HepG2 (cell line): ENCODE data around the gene PRPF38A. TPM values are rescaled to one million over a fixed set of nuclear protein-coding genes. Genes with fewer than 3 reads are reported as not detected.

Experiments
- ATAC-seq: fragments of 200-7000 bp; cut with Tn5 transposase; 3 replicates; pipeline ENCODE4 v1.9.1; 2020; ENCODE audit warnings: mild to moderate bottlenecking, moderate library complexity
- BruUV-seq: library from RNA; stranded (reverse); fragments of 400-500 nt; replicated peaks from 2 replicates; lab custom pipeline; 2021; lab: Mats Ljungman, UMichigan
- CTCF ChIA-PET: fragments of 300-600 bp; formaldehyde crosslinking; extraction: SDS; loops from one replicate; lab custom pipeline; 2021; ENCODE audit warnings: low total read pairs, inconsistent platforms, low intra/inter-chr PET ratio; lab: Yijun Ruan, JAX
- POLR2A ChIA-PET: fragments of 350-600 bp; sonication (Branson Sonifier 250); formaldehyde crosslinking; loops from one replicate; lab custom pipeline; 2020; ENCODE audit warnings: antibody characterized with exemption, inconsistent platforms; lab: Yijun Ruan, JAX
- DNase-seq: peaks from one replicate; pipeline ENCODE4 v3.0.0-alpha.2; 2015; ENCODE audit warnings: low spot score
- FAIRE-seq: peaks from 3 replicates; lab custom pipeline; 2011; peaks lifted over from hg19 to GRCh38; lab: Jason Lieb, UNC
- H2AFZ ChIP-seq: one replicate; pipeline ENCODE4 v1.6.1; 2011; ENCODE audit warnings: low read length, inconsistent platforms
- H3K27ac ChIP-seq: fragments of 300-600 bp; 3 replicates; pipeline ENCODE4 v1.8.0; 2011; ENCODE audit warnings: mixed run types, mild to moderate bottlenecking, mixed read lengths, low read length, inconsistent platforms; ENCODE audit not compliant: insufficient read depth; ENCODE audit errors: extremely low read length
- H3K27me3 ChIP-seq, 2 experiments: fragments of 200-600 bp in 1 of 2; 2 replicates in 1 of 2; 3 replicates in 1 of 2; pipeline versions ENCODE4 v1.6.0 to v1.8.0; 2011; ENCODE audit warnings: low read length in 2 of 2, mild to moderate bottlenecking in 2 of 2, moderate library complexity in 2 of 2, inconsistent platforms in 1 of 2; ENCODE audit not compliant: insufficient read depth in 2 of 2, control insufficient read depth in 1 of 2
- H3K36me3 ChIP-seq, 2 experiments: fragments of 200-600 bp in 1 of 2; replicated peaks in 1 of 2; 2 replicates in 1 of 2; 3 replicates in 1 of 2; pipeline versions ENCODE4 v1.5.1 to v1.8.0; 2011; ENCODE audit warnings: low read length in 2 of 2, inconsistent platforms in 1 of 2; ENCODE audit not compliant: insufficient read depth in 2 of 2, control insufficient read depth in 1 of 2
- H3K4me1 ChIP-seq: 2 replicates; pipeline ENCODE4 v1.5.1; 2012; ENCODE audit warnings: low read length, inconsistent platforms; ENCODE audit not compliant: insufficient read depth
- H3K4me2 ChIP-seq: 2 replicates; pipeline ENCODE4 v1.6.0; 2011; ENCODE audit warnings: low read depth, low read length, inconsistent platforms
- H3K4me3 ChIP-seq, 3 experiments: fragments of 200-600 bp in 1 of 3; sonication (generic), shearing (Covaris generic) in 1 of 3; replicated peaks in 1 of 3; 2 replicates each; pipeline ENCODE4 v1.5.1; 2011 to 2016; ENCODE audit warnings: low read length in 3 of 3, inconsistent platforms in 2 of 3, low read depth in 2 of 3, mild to moderate bottlenecking in 2 of 3, control low read depth in 1 of 3, mixed read lengths in 1 of 3; ENCODE audit not compliant: insufficient read depth in 1 of 3
- H3K79me2 ChIP-seq: one replicate; pipeline ENCODE4 v1.6.1; 2011; ENCODE audit warnings: low read length, inconsistent platforms; ENCODE audit not compliant: insufficient read depth
- H3K9ac ChIP-seq: 2 replicates; pipeline ENCODE4 v1.6.0; 2011; ENCODE audit warnings: mild to moderate bottlenecking, low read depth, low read length, inconsistent platforms; ENCODE audit not compliant: insufficient read depth
- H3K9me3 ChIP-seq: 2 replicates; pipeline ENCODE4 v1.5.1; 2012; ENCODE audit warnings: mild to moderate bottlenecking, low read length
- H4K20me1 ChIP-seq: 2 replicates; pipeline ENCODE4 v1.6.0; 2011; ENCODE audit warnings: inconsistent platforms, mild to moderate bottlenecking, low read length, moderate library complexity; ENCODE audit not compliant: insufficient read depth
- MAFF ChIP-seq: IDR thresholded peaks from 2 replicates; pipeline ENCODE4 v1.6.1; 2011; ENCODE audit warnings: low read depth, low read length, improper control_type of control experiment
- MAFK ChIP-seq, 2 experiments: IDR thresholded peaks in 1 of 2; conservative IDR thresholded peaks in 1 of 2; 2 replicates each; pipeline ENCODE4 v1.6.1; 2011; ENCODE audit warnings: improper control_type of control experiment in 2 of 2, low read length in 2 of 2
- WGBS: methylation state at CpG from one replicate; pipeline ENCODE4 v1.1.6; 2017; ENCODE audit warnings: low lambda C conversion rate; 5-methylcytosine and 5-hydroxymethylcytosine counted together
- in situ Hi-C: cut with HindIII; loops from 2 replicates; pipeline ENCODE4 v1.10.0; 2017; ENCODE audit warnings: low pct_unique_long_range_greater_than_20kb; ENCODE audit not compliant: extremely low pct_ligation_motif_present
- intact Hi-C: fragments of 100-400 bp; cut with micrococcal nuclease; formaldehyde crosslinking; loops from one replicate; pipeline ENCODE4 v1.10.0; 2022; ENCODE audit not compliant: unreplicated experiment
- polyA plus RNA-seq, 8 experiments: library from polyadenylated mRNA; depleted of rRNA in 3 of 8; stranded (reverse) in 7 of 8; unstranded in 1 of 8; fragments of >200 nt; fragmentation: Illumina TruSeq in 4 of 8; extraction: Trizol in 4 of 8; gene quantifications; 2 replicates each; pipeline versions ENCODE4 v1.2.1 to v1.2.3, GENCODE V29; 2011 to 2016; ENCODE audit warnings: low read depth in 4 of 8, missing spikeins in 1 of 8, mixed read lengths in 1 of 8; ENCODE audit not compliant: insufficient read depth in 1 of 8
- total RNA-seq, 5 experiments: library from RNA; depleted of rRNA; stranded (reverse); fragments of >200 nt; fragmentation: Illumina TruSeq; extraction: Trizol; gene quantifications; 2 replicates each; pipeline ENCODE4 v1.2.3, GENCODE V29; 2016; ENCODE audit warnings: low read depth in 1 of 5
- TF ChIP-seq, protein P1 (sequence below): sonication (generic); formaldehyde crosslinking; IDR thresholded peaks from 2 replicates; pipeline ENCODE4 v1.5.1; 2020; ENCODE audit warnings: mild to moderate bottlenecking, missing genetic modification reagents, borderline replicate concordance

Gene PRPF38A
- total and polyA plus RNA-seq, 2 of the 13 experiments (the other 11 are each of a cell fraction or from before 2014, with no cell fraction given) = 18.3 to 45.5 TPM

DNA sequence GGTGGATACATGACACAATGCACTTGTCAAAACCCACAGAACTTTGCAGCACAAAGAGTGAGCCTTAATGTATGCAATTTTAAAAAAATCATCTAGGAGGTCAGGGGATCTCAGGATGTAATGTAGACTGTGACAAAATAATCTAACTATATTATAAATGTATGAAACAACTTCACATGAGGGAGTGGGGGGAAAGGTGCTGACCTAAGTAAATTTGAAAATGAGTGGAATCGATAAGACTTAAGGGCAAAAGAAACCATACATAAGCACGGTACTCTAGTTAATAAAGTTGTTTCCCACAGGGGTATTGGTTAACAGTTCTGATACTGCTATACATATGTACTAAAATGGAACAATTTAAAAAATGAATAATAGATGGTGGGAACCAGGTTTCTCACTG, 64.7 kb downstream of the PRPF38A start:
- no peaks in the 10 kb centered on the region for H4K20me1 ChIP-seq
- no peak for DNase-seq
- H3K4me1 ChIP-seq = peaks cover 32% of the 10 kb centered on the region
- 100% methylated on average over 2 of the region's 2 CpGs for WGBS
- H3K4me2 ChIP-seq = no peak overlapping the region
- H3K4me3 ChIP-seq = no peak overlapping the region
- POLR2A ChIA-PET = no interaction called here
- in situ Hi-C loops (no loop called here), intact Hi-C loops (no loop called here)
- no peak overlapping the region for H3K9ac ChIP-seq
- no peaks in the 10 kb centered on the region for H3K27me3 ChIP-seq
- no peaks in the 10 kb centered on the region for H3K79me2 ChIP-seq
- H3K36me3 ChIP-seq = peaks cover 0 to 6% of the 10 kb centered on the region in 2 experiments; a peak in 2 of 5 replicates
- no peaks in the 10 kb centered on the region for H3K9me3 ChIP-seq
- ATAC-seq = no peak
- no peak overlapping the region for H2AFZ ChIP-seq
- H3K27ac ChIP-seq = no peak overlapping the region
- no peak for FAIRE-seq
- TF ChIP-seq MAFF = 0 out of 2 replicates have a peak, but pooled peaks have one; percentile 25
- TF ChIP-seq, protein P1, sequence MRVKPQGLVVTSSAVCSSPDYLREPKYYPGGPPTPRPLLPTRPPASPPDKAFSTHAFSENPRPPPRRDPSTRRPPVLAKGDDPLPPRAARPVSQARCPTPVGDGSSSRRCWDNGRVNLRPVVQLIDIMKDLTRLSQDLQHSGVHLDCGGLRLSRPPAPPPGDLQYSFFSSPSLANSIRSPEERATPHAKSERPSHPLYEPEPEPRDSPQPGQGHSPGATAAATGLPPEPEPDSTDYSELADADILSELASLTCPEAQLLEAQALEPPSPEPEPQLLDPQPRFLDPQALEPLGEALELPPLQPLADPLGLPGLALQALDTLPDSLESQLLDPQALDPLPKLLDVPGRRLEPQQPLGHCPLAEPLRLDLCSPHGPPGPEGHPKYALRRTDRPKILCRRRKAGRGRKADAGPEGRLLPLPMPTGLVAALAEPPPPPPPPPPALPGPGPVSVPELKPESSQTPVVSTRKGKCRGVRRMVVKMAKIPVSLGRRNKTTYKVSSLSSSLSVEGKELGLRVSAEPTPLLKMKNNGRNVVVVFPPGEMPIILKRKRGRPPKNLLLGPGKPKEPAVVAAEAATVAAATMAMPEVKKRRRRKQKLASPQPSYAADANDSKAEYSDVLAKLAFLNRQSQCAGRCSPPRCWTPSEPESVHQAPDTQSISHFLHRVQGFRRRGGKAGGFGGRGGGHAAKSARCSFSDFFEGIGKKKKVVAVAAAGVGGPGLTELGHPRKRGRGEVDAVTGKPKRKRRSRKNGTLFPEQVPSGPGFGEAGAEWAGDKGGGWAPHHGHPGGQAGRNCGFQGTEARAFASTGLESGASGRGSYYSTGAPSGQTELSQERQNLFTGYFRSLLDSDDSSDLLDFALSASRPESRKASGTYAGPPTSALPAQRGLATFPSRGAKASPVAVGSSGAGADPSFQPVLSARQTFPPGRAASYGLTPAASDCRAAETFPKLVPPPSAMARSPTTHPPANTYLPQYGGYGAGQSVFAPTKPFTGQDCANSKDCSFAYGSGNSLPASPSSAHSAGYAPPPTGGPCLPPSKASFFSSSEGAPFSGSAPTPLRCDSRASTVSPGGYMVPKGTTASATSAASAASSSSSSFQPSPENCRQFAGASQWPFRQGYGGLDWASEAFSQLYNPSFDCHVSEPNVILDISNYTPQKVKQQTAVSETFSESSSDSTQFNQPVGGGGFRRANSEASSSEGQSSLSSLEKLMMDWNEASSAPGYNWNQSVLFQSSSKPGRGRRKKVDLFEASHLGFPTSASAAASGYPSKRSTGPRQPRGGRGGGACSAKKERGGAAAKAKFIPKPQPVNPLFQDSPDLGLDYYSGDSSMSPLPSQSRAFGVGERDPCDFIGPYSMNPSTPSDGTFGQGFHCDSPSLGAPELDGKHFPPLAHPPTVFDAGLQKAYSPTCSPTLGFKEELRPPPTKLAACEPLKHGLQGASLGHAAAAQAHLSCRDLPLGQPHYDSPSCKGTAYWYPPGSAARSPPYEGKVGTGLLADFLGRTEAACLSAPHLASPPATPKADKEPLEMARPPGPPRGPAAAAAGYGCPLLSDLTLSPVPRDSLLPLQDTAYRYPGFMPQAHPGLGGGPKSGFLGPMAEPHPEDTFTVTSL (CRISPR knock-in tag) = no peak
- TF ChIP-seq MAFK (conservative IDR thresholded peaks at IDR 0.05 in 1 of 2, IDR thresholded peaks at IDR 0.05 in 1 of 2; ENCODE audit: low read length in 2 of 2) = peak; percentile 54 to 85
- CTCF ChIA-PET = no interaction called here
- BruUV-seq = no TSS peak

Other genes with a start within 250 kb of the PRPF38A start
- gene CC2D1B, start 38.4 kb upstream of the PRPF38A start, total RNA-seq (2016; rRNA removed; fragmentation: Illumina TruSeq; extraction: Trizol) = 11.5 and 19.2 TPM in 2 replicates
- gene CC2D1B, start 38.4 kb upstream of the PRPF38A start, polyA plus RNA-seq (2011; rRNA removed) = 7.2 and 11.7 TPM in 2 replicates
- gene ORC1, start 179 bp upstream of the PRPF38A start, total RNA-seq (2016; rRNA removed; fragmentation: Illumina TruSeq; extraction: Trizol) = 23.5 and 32.5 TPM in 2 replicates
- gene ORC1, start 179 bp upstream of the PRPF38A start, polyA plus RNA-seq (2011; rRNA removed) = 4.6 and 7.0 TPM in 2 replicates
- 44.7 and 47.8 TPM in 2 replicates for gene TUT4, start 148.5 kb downstream of the PRPF38A start, total RNA-seq (2016; rRNA removed; fragmentation: Illumina TruSeq; extraction: Trizol)
- gene TUT4, start 148.5 kb downstream of the PRPF38A start, polyA plus RNA-seq (2011; rRNA removed) = 52.8 and 53.5 TPM in 2 replicates
- 10.5 and 14.1 TPM in 2 replicates for gene GPX7, start 197.8 kb downstream of the PRPF38A start, total RNA-seq (2016; rRNA removed; fragmentation: Illumina TruSeq; extraction: Trizol)
- 16.2 and 17.2 TPM in 2 replicates for gene GPX7, start 197.8 kb downstream of the PRPF38A start, polyA plus RNA-seq (2011; rRNA removed)
- not detected in 2 replicates for gene SHISAL2A, start 228.6 kb downstream of the PRPF38A start, total RNA-seq (2016; rRNA removed; fragmentation: Illumina TruSeq; extraction: Trizol)
- gene SHISAL2A, start 228.6 kb downstream of the PRPF38A start, polyA plus RNA-seq (2011; rRNA removed) = not detected in 2 replicates